Heart left ventricle (tissue), 16 donors: ENCODE data around the gene ZNF784. TPM values are rescaled to one million over a fixed set of nuclear protein-coding genes. Genes with fewer than 3 reads are reported as not detected.

Source experiments
- ATAC-seq, 4 donors: fragments of 200-7000 bp; cut with Tn5 transposase; one replicate each; pipeline ENCODE4 v1.9.1; 2020 to 2022; ENCODE audit warnings: moderate library complexity in 4 of 4, mild to moderate bottlenecking in 3 of 4, moderate number of reproducible peaks in 1 of 4
- DNase-seq, 5 donors: peaks; one replicate each; pipeline ENCODE4 v3.0.0-alpha.2; 2020
- H3K27ac ChIP-seq, 12 donors: fragments of 200-600 bp; sonication (generic) in 4 of 12; one replicate each; pipeline versions ENCODE4 v1.5.0 to v1.8.0; 2016 to 2022; ENCODE audit warnings: mild to moderate bottlenecking in 2 of 12
- H3K27me3 ChIP-seq, 9 donors: fragments of 200-600 bp; sonication (generic) in 2 of 9; one replicate each; pipeline versions ENCODE4 v1.5.1 to v1.8.0; 2016 to 2022; ENCODE audit warnings: mild to moderate bottlenecking in 3 of 9
- H3K36me3 ChIP-seq, 9 donors: fragments of 200-600 bp; sonication (generic) in 2 of 9; one replicate each; pipeline versions ENCODE4 v1.5.0 to v1.8.0; 2018 to 2022; ENCODE audit warnings: mild to moderate bottlenecking in 2 of 9
- H3K4me1 ChIP-seq, 12 donors: fragments of 200-600 bp; sonication (generic) in 4 of 12; one replicate each; pipeline versions ENCODE4 v1.5.0 to v1.8.0; 2016 to 2022; ENCODE audit warnings: mild to moderate bottlenecking in 3 of 12
- H3K4me3 ChIP-seq, 12 donors: fragments of 200-600 bp; sonication (generic) in 4 of 12; one replicate each; pipeline versions ENCODE4 v1.5.0 to v1.8.0; 2017 to 2022; ENCODE audit warnings: mild to moderate bottlenecking in 9 of 12, moderate library complexity in 4 of 12
- H3K9me3 ChIP-seq, 12 donors: fragments of 200-600 bp; sonication (generic) in 4 of 12; one replicate each; pipeline versions ENCODE4 v1.5.0 to v1.8.0; 2016 to 2022; ENCODE audit warnings: mild to moderate bottlenecking in 1 of 12
- CTCF ChIP-seq, 12 donors: fragments of 200-600 bp; sonication (generic) in 4 of 12; IDR thresholded peaks; one replicate each; pipeline versions ENCODE4 v1.5.0 to v1.8.0; 2018 to 2022; ENCODE audit warnings: antibody characterized with exemption in 12 of 12, mild to moderate bottlenecking in 5 of 12
- POLR2A ChIP-seq, 2 donors: fragments of 450-650 bp; IDR thresholded peaks; one replicate each; pipeline ENCODE4 v1.6.1; 2017; ENCODE audit warnings: antibody characterized with exemption in 2 of 2, mild to moderate bottlenecking in 2 of 2, moderate library complexity in 2 of 2
- WGBS, 4 donors: extraction: QIAGEN DNeasy Blood & Tissue Kit in 2 of 4; methylation state at CpG; one replicate each; pipeline versions ENCODE4 v1.1.5 to v1.1.7; 2013 to 2018; 5-methylcytosine and 5-hydroxymethylcytosine counted together
- intact Hi-C, 10 donors: fragments of 100-400 bp; cut with DNase I; formaldehyde crosslinking; loops; one replicate each; pipeline versions ENCODE4 v1.11.1 to v1.14.2; 2022
- polyA plus RNA-seq, 2 donors: library from polyadenylated mRNA; stranded (reverse); fragments of 200-250 nt; gene quantifications; one replicate each; pipeline ENCODE4 v1.2.3, GENCODE V29; 2013
- total RNA-seq, 9 donors: library from RNA; depleted of rRNA in 2 of 9; stranded (reverse); fragments of >200 nt in 2 of 9; fragmentation: NEBNext Ultra II Directional in 3 of 9; extraction: Animal tissue kit (Norgen Biotek cat#: 25700) in 3 of 9; gene quantifications; one replicate each; pipeline versions ENCODE4 v1.1.0 to v1.2.4, GENCODE V29; 2016 to 2023
- donor health status: ischemic (EF 13 %, LVEDD 7.1; RV severe dilation, severe dysfunction).
- donor health status: healthy with polysubstance abuse.
- donor health status: DM: no; HTN: yes; CAD: no.
- donor health status: DM: no; HTN: no; CAD: no.
- donor health status: ischemic (EF 25% LVEDD 6.9; RV normal size, moderate dysfunction).
- donor health status: ischemic (EF 25% LVEDD 5.7; RV mildly dilated, moderate dysfunction).
- donor health status: healthy.
- donor health status: DM: yes; HTN: yes; CAD: no.
- donor health status: ischemic (EF 35%, LVEDD 5.7; RV mildly dilated, moderate dysfunction).
- donor health status: nonischemic (EF 11% LVEDD 7.7; RV severe dilation, severe dysfunction).
- donor health status: DM: yes; HTN: yes; CAD: no.
- donor health status: PGD.
- donor health status: ischemic (EF 29% LVEDD 5.4; RV normal size, mild dysfunction).
- donor health status: nonischemic (EF 23%, LVEDD 6.1; RV moderate dilation, normal function).

The ZNF784 gene
- total and polyA plus RNA-seq, 11 donors: 6.7 to 15.8 (median 9.2) TPM

- no peaks in the 10 kb centered on the region for H3K9me3 ChIP-seq
- 87 to 91% (median 90%) methylated on average over 11 of the region's 11 CpGs for WGBS, 4 donors
- intact Hi-C loops: loop anchor here in 2 of 10 donors (5.0 kb wide), 2 partner anchors 114 to 164 kb away; partner anchors contain the start of genes C19orf85 (in 1 of the 2) and ISOC2 (in 1 of the 2)
- H3K4me3 ChIP-seq: no peak overlapping the region
- peaks cover 0 to 12% (median 5%) of the 10 kb centered on the region in 9 donors for H3K36me3 ChIP-seq
- ATAC-seq: no peak
- DNase-seq: peak in 1 of 5 donors; percentile 10
- no peak overlapping the region for H3K27ac ChIP-seq
- no peaks in the 10 kb centered on the region for H3K27me3 ChIP-seq
- no peak for TF ChIP-seq CTCF (IDR thresholded peaks at IDR 0.05)
- no peak for TF ChIP-seq POLR2A (IDR thresholded peaks at IDR 0.05)
- peaks cover 0 to 30% (median 11%) of the 10 kb centered on the region in 12 donors for H3K4me1 ChIP-seq
Observed at GRCh38 chr19:55626350-55626749, 2.0 kb upstream of the ZNF784 start.

- intact Hi-C loops: loop anchor here in 2 of 10 donors (5.0 kb wide), 2 partner anchors 113 to 163 kb away; partner anchors contain the start of genes C19orf85 (in 1 of the 2) and ISOC2 (in 1 of the 2)
- peaks cover 0 to 42% (median 11%) of the 10 kb centered on the region in 12 donors for H3K4me1 ChIP-seq
- no peak for ATAC-seq
- 44 to 55% (median 47%) methylated on average over 11 of the region's 11 CpGs for WGBS, 4 donors
- H3K4me3 ChIP-seq: peak overlapping the region in 9 of 12 donors; percentile 55 to 73 (median 64)
- no peak for DNase-seq
- TF ChIP-seq CTCF (IDR thresholded peaks at IDR 0.05) (no peak), POLR2A (IDR thresholded peaks at IDR 0.05) (no peak)
- H3K27me3 ChIP-seq: no peaks in the 10 kb centered on the region
- no peaks in the 10 kb centered on the region for H3K9me3 ChIP-seq
- peak overlapping the region in 8 of 12 donors; percentile 78 to 96 (median 93) for H3K27ac ChIP-seq
- peaks cover 0 to 20% (median 5%) of the 10 kb centered on the region in 9 donors for H3K36me3 ChIP-seq
Observed at GRCh38 chr19:55625004-55625326, 599 bp upstream of the ZNF784 start.

GRCh38 chr19:55623561-55623960 is 805 bp downstream of the ZNF784 start:
- TF ChIP-seq POLR2A (IDR thresholded peaks at IDR 0.05): no peak
- TF ChIP-seq CTCF (IDR thresholded peaks at IDR 0.05): no peak
- Histone ChIP-seq H3K9me3 (no peaks in the 10 kb centered on the region), H3K4me3 (peak overlapping the region in 9 of 12 donors; percentile 46 to 72 (median 64)), H3K27ac (peak overlapping the region in 11 of 12 donors; percentile 73 to 96 (median 91)), H3K27me3 (no peaks in the 10 kb centered on the region), H3K4me1 (peaks cover 0 to 53% (median 11%) of the 10 kb centered on the region in 12 donors), H3K36me3 (peaks cover 0 to 20% (median 5%) of the 10 kb centered on the region in 9 donors)
- no peak for DNase-seq
- intact Hi-C loops: loop anchor here in 2 of 10 donors (2.0 to 5.0 kb wide), 2 partner anchors 17 to 106 kb away; no protein-coding TSS in a partner anchor
- WGBS, 4 donors: 30 to 37% (median 33%) methylated on average over 7 of the region's 7 CpGs
- ATAC-seq: peak in 1 of 4 donors; percentile 1

- DNase-seq (no peak), ATAC-seq (no peak)
- 94 to 99% (median 95%) methylated on average over 7 of the region's 7 CpGs for WGBS, 4 donors
- H3K4me3 ChIP-seq: peak overlapping the region in 1 of 12 donors; percentile 64
- TF ChIP-seq CTCF (IDR thresholded peaks at IDR 0.05): no peak
- no peak for TF ChIP-seq POLR2A (IDR thresholded peaks at IDR 0.05)
- intact Hi-C loops: loop anchor here in 2 of 10 donors (2.0 to 5.0 kb wide), 2 partner anchors 16 to 106 kb away; no protein-coding TSS in a partner anchor
- H3K4me1 ChIP-seq: peaks cover 0 to 54% (median 11%) of the 10 kb centered on the region in 12 donors
- no peaks in the 10 kb centered on the region for H3K9me3 ChIP-seq
- H3K27ac ChIP-seq: peak overlapping the region in 11 of 12 donors; percentile 27 to 96 (median 91)
- peaks cover 0 to 20% (median 5%) of the 10 kb centered on the region in 9 donors for H3K36me3 ChIP-seq
- no peaks in the 10 kb centered on the region for H3K27me3 ChIP-seq
Observed at GRCh38 chr19:55623130-55623529, 1.2 kb downstream of the ZNF784 start.
